Endothelial cell (in vitro differentiated cells): ENCODE measurements around the gene RNF5. TPM values are rescaled to one million over a fixed set of nuclear protein-coding genes. Genes with fewer than 3 reads are reported as not detected.
A peak's percentile ranks its signal among the peaks of the same experiment; 100 is the strongest.

Experiments
- DNase-seq: peaks from one replicate; pipeline ENCODE4 v3.0.0; 2021; ENCODE audit warnings: low spot score
- H3K27ac Mint-ChIP-seq: one replicate; pipeline ENCODE4 v1.8.0; 2021; ENCODE audit warnings: mixed read lengths, inconsistent platforms; ENCODE audit not compliant: unreplicated experiment
- H3K27me3 Mint-ChIP-seq: one replicate; pipeline ENCODE4 v1.8.0; 2021; ENCODE audit warnings: mild to moderate bottlenecking, moderate library complexity, mixed read lengths, inconsistent platforms; ENCODE audit not compliant: unreplicated experiment
- H3K36me3 Mint-ChIP-seq: one replicate; pipeline ENCODE4 v1.8.0; 2021; ENCODE audit warnings: mild to moderate bottlenecking, low read depth, mixed read lengths, inconsistent platforms; ENCODE audit not compliant: unreplicated experiment
- H3K4me1 Mint-ChIP-seq: one replicate; pipeline ENCODE4 v1.8.0; 2021; ENCODE audit warnings: mild to moderate bottlenecking, mixed read lengths, inconsistent platforms; ENCODE audit not compliant: unreplicated experiment
- H3K4me3 Mint-ChIP-seq: one replicate; pipeline ENCODE4 v1.8.0; 2021; ENCODE audit warnings: mild to moderate bottlenecking, mixed read lengths, inconsistent platforms; ENCODE audit not compliant: unreplicated experiment
- H3K9me3 Mint-ChIP-seq: one replicate; pipeline ENCODE4 v1.8.0; 2021; ENCODE audit warnings: mixed read lengths, inconsistent platforms; ENCODE audit not compliant: unreplicated experiment
- total RNA-seq: library from RNA; stranded (reverse); fragmentation: NEBNext Ultra II Directional; extraction: Animal tissue kit (Norgen Biotek cat#: 25700); gene quantifications from one replicate; pipeline ENCODE4 v1.2.1, GENCODE V29; 2021; ENCODE audit not compliant: unreplicated experiment
- TF ChIP-seq, protein P1 (sequence below): fragments of 200-600 bp; sonication (generic); IDR thresholded peaks from one replicate; pipeline ENCODE4 v1.5.0; 2021; ENCODE audit warnings: antibody characterized with exemption; ENCODE audit not compliant: unreplicated experiment

RNF5 gene
- total RNA-seq, 1 donor from 2014 or later: 44.4 TPM

DNA sequence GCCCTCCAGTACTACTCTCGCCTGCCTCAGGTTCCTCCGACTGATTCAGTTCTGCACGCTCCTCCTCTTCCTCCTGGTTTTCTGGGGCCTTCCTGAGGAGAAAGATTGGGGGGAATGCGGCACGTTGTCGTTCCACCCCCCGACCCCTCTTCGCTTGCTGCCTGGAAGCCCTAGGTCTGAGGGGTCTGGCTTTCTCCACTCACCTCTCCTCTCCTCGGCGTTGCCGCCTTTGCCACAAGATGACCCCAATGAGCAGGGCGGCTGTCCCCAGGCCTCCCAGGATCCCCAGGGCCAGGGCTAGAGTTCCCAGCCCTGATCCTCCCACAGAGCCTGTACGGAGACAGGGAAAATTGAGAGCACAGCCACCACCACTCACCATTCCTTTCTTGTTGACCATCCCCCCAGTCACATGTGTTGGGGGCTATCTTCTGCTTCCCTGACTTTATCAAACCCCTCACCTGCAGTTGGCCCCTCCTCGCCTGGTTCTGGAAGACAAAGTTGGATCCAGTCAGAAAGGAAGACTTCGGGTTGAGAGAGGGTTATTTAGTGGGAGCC is 3.0 kb downstream of the RNF5 start:
- H3K4me1 Mint-ChIP-seq: peaks cover 58% of the 10 kb centered on the region

DNA sequence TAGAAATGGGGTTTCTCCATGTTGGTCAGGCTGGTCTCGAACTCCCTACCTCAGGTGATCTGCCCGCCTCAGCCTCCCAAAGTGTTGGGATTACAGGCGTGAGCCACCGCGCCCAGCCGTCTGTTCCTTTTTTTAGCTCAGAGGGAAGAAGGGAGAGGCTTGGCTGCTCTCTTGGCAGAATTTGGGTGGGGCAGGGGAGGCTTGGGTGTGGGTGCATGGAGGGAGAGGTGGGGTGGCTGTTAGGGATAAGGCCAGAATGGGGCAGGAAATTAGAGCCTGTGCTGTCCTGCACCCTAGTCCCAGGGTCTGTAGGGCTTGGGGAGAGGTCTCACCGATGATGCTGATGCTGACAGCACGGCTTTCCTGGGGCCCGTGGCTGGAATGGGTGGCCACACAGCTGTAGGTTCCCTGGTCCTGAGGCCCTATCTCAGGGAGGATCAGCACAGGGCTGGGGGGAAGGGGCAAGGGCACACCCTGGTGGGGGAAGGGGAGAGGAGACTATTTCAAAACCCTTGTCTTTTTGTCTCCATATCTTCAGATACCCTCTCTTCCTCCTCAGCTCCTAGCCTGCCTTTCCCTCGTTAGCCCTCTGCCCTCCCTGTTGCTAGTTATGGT is 3.8 kb downstream of the RNF5 start:
- Mint-ChIP-seq H3K27ac (no peak overlapping the region), H3K4me1 (peaks cover 58% of the 10 kb centered on the region), H3K27me3 (peaks cover 9% of the 10 kb centered on the region), H3K4me3 (no peak overlapping the region), H3K36me3 (peaks cover 21% of the 10 kb centered on the region), H3K9me3 (no peaks in the 10 kb centered on the region)
- TF ChIP-seq, protein P1, sequence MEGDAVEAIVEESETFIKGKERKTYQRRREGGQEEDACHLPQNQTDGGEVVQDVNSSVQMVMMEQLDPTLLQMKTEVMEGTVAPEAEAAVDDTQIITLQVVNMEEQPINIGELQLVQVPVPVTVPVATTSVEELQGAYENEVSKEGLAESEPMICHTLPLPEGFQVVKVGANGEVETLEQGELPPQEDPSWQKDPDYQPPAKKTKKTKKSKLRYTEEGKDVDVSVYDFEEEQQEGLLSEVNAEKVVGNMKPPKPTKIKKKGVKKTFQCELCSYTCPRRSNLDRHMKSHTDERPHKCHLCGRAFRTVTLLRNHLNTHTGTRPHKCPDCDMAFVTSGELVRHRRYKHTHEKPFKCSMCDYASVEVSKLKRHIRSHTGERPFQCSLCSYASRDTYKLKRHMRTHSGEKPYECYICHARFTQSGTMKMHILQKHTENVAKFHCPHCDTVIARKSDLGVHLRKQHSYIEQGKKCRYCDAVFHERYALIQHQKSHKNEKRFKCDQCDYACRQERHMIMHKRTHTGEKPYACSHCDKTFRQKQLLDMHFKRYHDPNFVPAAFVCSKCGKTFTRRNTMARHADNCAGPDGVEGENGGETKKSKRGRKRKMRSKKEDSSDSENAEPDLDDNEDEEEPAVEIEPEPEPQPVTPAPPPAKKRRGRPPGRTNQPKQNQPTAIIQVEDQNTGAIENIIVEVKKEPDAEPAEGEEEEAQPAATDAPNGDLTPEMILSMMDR: no peak
- DNase-seq: no peak

More for the DNA sequence above, 3.0 kb downstream of the RNF5 start:
- Mint-ChIP-seq H3K27ac (no peak overlapping the region), H3K36me3 (peaks cover 14% of the 10 kb centered on the region), H3K27me3 (peaks cover 9% of the 10 kb centered on the region), H3K9me3 (no peaks in the 10 kb centered on the region), H3K4me3 (peak overlapping the region; percentile 25)
- no peak for DNase-seq
- TF ChIP-seq, protein P1: no peak

DNA sequence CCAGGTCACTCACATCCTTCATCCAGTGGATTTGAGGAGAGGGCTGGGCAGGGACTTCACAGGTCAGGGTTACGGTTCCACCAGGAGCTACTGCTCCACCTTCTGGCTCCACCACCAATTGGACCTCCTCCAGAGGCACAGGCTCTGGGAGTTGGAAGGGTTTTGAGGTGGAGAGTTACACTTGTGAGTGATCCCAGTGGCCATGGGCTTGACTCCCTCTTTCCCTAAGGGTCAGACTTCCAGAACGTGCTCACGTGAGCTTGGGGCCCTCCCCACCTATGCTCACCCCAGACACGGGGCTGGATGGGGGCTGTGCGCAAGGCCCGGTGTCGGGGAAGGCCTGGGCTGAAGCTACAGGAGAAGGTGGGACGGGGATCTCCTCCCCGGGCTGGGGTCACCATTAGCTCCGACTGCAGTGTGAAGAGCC is 4.4 kb downstream of the RNF5 start:
- Mint-ChIP-seq H3K36me3 (peaks cover 25% of the 10 kb centered on the region), H3K4me3 (no peak overlapping the region), H3K27ac (no peak overlapping the region), H3K27me3 (peaks cover 12% of the 10 kb centered on the region), H3K4me1 (peaks cover 60% of the 10 kb centered on the region), H3K9me3 (no peaks in the 10 kb centered on the region)
- no peak for DNase-seq
- TF ChIP-seq, protein P1: no peak

DNA sequence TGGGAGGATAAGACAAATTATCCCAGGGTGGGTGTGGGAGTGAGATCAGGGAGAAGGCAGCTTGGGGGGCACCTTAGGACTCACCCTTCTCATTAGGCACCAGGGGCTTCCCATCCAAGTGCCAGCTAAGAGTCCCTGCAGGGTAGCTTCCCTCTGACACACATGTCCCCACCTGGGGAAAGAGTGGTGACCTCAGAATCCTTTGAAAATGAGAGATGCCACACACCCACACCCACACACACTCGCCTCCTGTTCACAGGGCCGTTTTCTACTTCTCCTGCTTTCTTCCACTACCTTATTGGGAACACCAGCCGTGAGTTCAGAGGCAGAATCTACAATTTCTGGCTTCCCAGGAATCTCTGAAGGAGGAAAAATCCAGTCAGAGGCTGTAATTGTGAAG is 4.8 kb downstream of the RNF5 start:
- H3K36me3 Mint-ChIP-seq: peaks cover 27% of the 10 kb centered on the region
- no peak overlapping the region for H3K4me3 Mint-ChIP-seq
- TF ChIP-seq, protein P1: no peak
- DNase-seq: no peak
- H3K9me3 Mint-ChIP-seq: no peaks in the 10 kb centered on the region
- peaks cover 13% of the 10 kb centered on the region for H3K27me3 Mint-ChIP-seq
- H3K4me1 Mint-ChIP-seq: peaks cover 59% of the 10 kb centered on the region
- H3K27ac Mint-ChIP-seq: peak overlapping the region; percentile 65

GRCh38 chr6:32183483-32184083 is 5.4 kb downstream of the RNF5 start:
- Mint-ChIP-seq H3K4me3 (no peak overlapping the region), H3K27me3 (peaks cover 13% of the 10 kb centered on the region), H3K9me3 (no peaks in the 10 kb centered on the region), H3K36me3 (peaks cover 28% of the 10 kb centered on the region), H3K4me1 (peaks cover 63% of the 10 kb centered on the region), H3K27ac (peak overlapping the region; percentile 65)
- DNase-seq: no peak
- TF ChIP-seq, protein P1: no peak
